ENCODE measurements around the gene MACF1.
"Not testable (repeated sequence)": the region's sequence is repeated elsewhere in the genome, so short reads cannot be mapped to it uniquely, and the experiment has no call there.

The MACF1 gene

DNA sequence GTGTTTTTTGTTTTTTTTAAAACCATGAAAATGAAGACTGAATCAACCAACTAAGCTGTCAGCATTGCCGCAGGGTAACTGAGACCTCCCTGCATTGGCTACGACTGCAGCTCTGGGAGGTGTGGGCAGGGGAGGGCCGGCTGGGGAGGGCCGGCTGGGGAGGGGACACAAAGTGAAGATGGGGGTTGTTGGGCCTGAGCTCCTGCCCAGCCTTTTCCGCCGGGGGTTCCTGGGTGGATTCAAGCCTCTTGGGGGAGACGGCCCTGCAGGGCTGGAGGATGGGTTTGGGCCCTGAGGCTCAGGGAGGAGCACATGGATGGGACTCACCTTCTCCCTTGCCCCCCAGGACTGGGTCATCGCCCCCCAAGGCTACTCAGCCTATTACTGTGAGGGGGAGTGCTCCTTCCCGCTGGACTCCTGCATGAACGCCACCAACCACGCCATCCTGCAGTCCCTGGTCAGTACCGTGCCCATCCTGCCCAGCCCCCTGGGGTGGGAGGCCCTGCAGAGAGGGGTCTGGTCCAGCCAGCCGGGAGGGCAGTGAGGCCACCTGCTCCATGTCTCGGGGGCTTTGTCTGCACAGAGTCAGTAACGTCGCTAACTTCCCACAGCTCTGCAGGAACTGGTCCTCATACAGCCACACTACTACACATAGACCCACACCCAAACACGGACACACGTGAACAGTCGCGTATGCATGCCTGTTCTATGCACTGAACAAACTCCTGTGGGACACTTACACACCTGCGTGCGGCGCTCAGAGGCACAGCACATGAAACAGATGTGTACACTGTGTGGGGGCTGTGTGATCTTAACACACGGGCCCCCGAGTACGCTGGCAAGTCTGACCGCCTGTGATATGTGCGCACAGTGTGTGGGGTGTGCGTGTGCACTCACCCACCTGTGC lies 318.4 kb downstream of the MACF1 start:
- Histone ChIP-seq H3K9me3 (ENCODE audit: severe bottlenecking) (no peaks in the 10 kb centered on the region), H3K27ac (no peak overlapping the region), H3K36me3 (no peaks in the 10 kb centered on the region), H3K27me3 (ENCODE audit: insufficient read depth, low read depth, severe bottlenecking) (no peaks in the 10 kb centered on the region), H3K4me3 (ENCODE audit: low read depth, low read length) (no peak overlapping the region)
- TF ChIP-seq, protein P1, sequence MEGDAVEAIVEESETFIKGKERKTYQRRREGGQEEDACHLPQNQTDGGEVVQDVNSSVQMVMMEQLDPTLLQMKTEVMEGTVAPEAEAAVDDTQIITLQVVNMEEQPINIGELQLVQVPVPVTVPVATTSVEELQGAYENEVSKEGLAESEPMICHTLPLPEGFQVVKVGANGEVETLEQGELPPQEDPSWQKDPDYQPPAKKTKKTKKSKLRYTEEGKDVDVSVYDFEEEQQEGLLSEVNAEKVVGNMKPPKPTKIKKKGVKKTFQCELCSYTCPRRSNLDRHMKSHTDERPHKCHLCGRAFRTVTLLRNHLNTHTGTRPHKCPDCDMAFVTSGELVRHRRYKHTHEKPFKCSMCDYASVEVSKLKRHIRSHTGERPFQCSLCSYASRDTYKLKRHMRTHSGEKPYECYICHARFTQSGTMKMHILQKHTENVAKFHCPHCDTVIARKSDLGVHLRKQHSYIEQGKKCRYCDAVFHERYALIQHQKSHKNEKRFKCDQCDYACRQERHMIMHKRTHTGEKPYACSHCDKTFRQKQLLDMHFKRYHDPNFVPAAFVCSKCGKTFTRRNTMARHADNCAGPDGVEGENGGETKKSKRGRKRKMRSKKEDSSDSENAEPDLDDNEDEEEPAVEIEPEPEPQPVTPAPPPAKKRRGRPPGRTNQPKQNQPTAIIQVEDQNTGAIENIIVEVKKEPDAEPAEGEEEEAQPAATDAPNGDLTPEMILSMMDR (IDR thresholded peaks at IDR 0.05; ENCODE audit: low read depth, low read length): no peak
- no peak for DNase-seq

GRCh38 chr1:39524171-39524570 lies 319.7 kb downstream of the MACF1 start:
- Histone ChIP-seq H3K27me3 (ENCODE audit: insufficient read depth, low read depth, severe bottlenecking) (no peaks in the 10 kb centered on the region), H3K9me3 (ENCODE audit: severe bottlenecking) (no peaks in the 10 kb centered on the region), H3K4me3 (ENCODE audit: low read depth, low read length) (no peak overlapping the region), H3K36me3 (no peaks in the 10 kb centered on the region), H3K27ac (no peak overlapping the region)
- TF ChIP-seq, protein P1 (IDR thresholded peaks at IDR 0.05; ENCODE audit: low read depth, low read length): no peak
- DNase-seq: no peak

- H3K27me3 ChIP-seq (ENCODE audit: insufficient read depth, low read depth, severe bottlenecking): no peaks in the 10 kb centered on the region
- DNase-seq: no peak
- TF ChIP-seq, protein P1 (IDR thresholded peaks at IDR 0.05; ENCODE audit: low read depth, low read length): no peak
- H3K27ac ChIP-seq: no peak overlapping the region
- H3K4me3 ChIP-seq (ENCODE audit: low read depth, low read length): no peak overlapping the region
- H3K9me3 ChIP-seq (ENCODE audit: severe bottlenecking): no peaks in the 10 kb centered on the region
- no peaks in the 10 kb centered on the region for H3K36me3 ChIP-seq
Observed at GRCh38 chr1:39524591-39525365, 320.3 kb downstream of the MACF1 start.

DNA sequence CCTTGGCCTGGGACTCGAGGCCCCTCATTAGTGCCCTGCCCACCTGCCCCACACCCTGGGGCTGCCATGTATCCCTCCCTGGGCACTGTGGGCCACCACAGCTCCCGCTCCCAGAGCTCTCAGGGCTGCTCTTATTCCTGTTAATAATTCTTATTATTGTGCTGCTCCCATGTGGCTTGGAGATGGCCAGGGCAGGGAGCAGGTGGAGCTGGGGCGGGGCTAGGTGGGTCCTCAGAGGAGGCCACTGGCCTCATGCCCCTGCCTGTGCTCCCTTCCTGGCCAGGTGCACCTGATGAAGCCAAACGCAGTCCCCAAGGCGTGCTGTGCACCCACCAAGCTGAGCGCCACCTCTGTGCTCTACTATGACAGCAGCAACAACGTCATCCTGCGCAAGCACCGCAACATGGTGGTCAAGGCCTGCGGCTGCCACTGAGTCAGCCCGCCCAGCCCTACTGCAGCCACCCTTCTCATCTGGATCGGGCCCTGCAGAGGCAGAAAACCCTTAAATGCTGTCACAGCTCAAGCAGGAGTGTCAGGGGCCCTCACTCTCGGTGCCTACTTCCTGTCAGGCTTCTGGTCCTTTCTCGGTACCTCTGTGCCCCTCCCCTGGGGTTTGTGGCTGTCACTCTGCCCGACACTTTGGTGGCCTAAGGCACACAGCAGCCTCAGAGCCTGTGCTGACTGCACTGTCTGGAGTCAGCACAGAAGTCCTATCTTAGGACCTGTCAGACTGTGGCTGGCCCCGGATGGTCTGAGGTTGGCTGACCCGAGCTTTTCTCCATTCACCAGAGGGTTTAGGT lies 321.1 kb downstream of the MACF1 start:
- TF ChIP-seq, protein P1 (IDR thresholded peaks at IDR 0.05; ENCODE audit: low read depth, low read length): no peak
- Histone ChIP-seq H3K9me3 (ENCODE audit: severe bottlenecking) (no peaks in the 10 kb centered on the region), H3K27ac (no peak overlapping the region), H3K27me3 (ENCODE audit: insufficient read depth, low read depth, severe bottlenecking) (no peaks in the 10 kb centered on the region), H3K36me3 (no peaks in the 10 kb centered on the region), H3K4me3 (ENCODE audit: low read depth, low read length) (no peak overlapping the region)
- DNase-seq: no peak

DNA sequence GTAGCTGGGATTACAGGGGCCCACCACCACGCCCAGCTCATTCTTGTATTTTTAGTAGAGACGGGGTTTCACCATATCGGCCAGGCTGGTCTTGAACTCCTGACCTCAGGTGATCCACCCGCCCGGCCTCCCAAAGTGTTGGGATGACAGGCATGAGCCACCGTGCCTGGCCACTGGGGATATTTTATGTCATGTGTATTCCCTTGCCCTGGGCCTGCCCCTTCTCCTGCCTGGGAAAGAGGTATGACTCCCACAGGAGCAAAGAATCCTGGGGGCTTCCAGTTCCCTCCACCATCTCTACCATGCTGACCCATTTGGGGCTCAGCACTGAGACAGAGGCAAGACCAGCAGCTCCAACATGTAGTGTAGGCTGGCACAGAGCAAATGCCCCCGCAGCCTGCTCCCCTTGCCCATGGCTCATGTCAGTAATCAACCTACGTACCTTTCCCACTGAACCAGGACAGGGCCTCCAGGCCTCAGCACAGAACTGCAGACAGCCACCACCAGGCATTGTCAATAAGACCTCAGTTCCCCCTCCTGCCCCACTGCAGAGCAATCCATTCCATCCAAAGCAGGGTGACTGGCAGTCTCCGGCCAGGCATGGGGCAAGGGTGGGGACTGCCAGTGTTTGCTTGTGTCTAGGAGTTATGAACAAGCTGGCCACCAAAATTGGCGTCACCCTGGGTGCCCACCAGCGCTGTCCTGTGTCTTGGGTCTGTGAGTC lies 322.1 kb downstream of the MACF1 start:
- TF ChIP-seq, protein P1 (IDR thresholded peaks at IDR 0.05; ENCODE audit: low read depth, low read length): no peak
- H3K27me3 ChIP-seq (ENCODE audit: insufficient read depth, low read depth, severe bottlenecking): no peaks in the 10 kb centered on the region
- H3K4me3 ChIP-seq (ENCODE audit: low read depth, low read length): no peak overlapping the region
- H3K27ac ChIP-seq: no peak overlapping the region
- no peaks in the 10 kb centered on the region for H3K9me3 ChIP-seq (ENCODE audit: severe bottlenecking)
- H3K36me3 ChIP-seq: no peaks in the 10 kb centered on the region
- no peak for DNase-seq

GRCh38 chr1:39527190-39527579 lies 322.7 kb downstream of the MACF1 start:
- not testable (repeated sequence) for DNase-seq; H3K27ac ChIP-seq; H3K4me3 ChIP-seq (ENCODE audit: low read depth, low read length); H3K27me3 ChIP-seq (ENCODE audit: insufficient read depth, low read depth, severe bottlenecking); H3K9me3 ChIP-seq (ENCODE audit: severe bottlenecking); H3K36me3 ChIP-seq
